ENCODE data around the gene ANKS1B.

ANKS1B gene

DNA sequence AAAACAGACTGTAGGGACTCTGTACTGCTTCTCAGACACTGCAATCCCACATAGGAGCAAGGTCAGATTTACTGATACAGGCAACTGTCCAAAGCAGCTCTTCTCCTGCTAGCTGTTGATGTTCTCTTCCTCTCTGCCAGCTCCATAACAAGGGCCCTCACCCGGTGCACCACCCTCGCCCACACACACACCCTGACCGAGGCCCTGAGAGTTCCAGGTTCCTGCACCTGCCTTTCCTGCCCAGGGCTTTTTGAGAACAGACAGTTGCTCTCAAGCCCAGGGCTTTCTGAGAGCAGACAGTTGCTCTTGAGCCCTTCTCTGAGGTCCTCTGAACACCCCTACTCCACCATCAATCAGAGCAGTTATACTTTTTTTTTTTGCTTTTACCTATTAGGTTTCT lies 571.0 kb downstream of the ANKS1B start:
- no peaks in the 10 kb centered on the region for H3K36me3 ChIP-seq

DNA sequence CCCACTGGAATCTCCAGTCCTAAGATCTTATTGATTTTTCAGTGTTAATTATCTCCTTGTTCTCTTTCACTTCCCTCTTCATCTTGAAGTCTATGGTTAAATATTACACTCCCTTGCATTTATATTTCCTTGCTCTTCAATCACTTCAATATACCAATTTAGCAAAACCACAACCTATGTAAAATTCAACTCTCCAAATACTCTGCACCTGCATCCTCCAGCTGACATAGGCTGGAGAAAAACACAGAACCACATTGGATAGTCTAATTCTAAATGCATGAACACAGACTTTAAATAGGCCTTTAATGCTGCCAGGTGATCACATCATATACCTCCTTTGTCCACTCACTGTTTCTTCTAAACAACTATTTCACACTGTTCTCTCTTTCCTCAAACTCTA lies 591.0 kb downstream of the ANKS1B start:
- H3K9me3 ChIP-seq (ENCODE audit: severe bottlenecking), result no peaks in the 10 kb centered on the region
- H3K27ac ChIP-seq, result no peak overlapping the region
- no peak overlapping the region for H3K4me3 ChIP-seq (ENCODE audit: low read depth, low read length)
- H3K36me3 ChIP-seq, result no peaks in the 10 kb centered on the region
- H3K27me3 ChIP-seq (ENCODE audit: insufficient read depth, low read depth, severe bottlenecking), result no peaks in the 10 kb centered on the region
- TF ChIP-seq, protein P1, sequence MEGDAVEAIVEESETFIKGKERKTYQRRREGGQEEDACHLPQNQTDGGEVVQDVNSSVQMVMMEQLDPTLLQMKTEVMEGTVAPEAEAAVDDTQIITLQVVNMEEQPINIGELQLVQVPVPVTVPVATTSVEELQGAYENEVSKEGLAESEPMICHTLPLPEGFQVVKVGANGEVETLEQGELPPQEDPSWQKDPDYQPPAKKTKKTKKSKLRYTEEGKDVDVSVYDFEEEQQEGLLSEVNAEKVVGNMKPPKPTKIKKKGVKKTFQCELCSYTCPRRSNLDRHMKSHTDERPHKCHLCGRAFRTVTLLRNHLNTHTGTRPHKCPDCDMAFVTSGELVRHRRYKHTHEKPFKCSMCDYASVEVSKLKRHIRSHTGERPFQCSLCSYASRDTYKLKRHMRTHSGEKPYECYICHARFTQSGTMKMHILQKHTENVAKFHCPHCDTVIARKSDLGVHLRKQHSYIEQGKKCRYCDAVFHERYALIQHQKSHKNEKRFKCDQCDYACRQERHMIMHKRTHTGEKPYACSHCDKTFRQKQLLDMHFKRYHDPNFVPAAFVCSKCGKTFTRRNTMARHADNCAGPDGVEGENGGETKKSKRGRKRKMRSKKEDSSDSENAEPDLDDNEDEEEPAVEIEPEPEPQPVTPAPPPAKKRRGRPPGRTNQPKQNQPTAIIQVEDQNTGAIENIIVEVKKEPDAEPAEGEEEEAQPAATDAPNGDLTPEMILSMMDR (IDR thresholded peaks at IDR 0.05; ENCODE audit: low read depth, low read length), result no peak
- DNase-seq, result no peak

More for the DNA sequence above, 571.0 kb downstream of the ANKS1B start:
- TF ChIP-seq, protein P1 (IDR thresholded peaks at IDR 0.05; ENCODE audit: low read depth, low read length), result no peak
- H3K27me3 ChIP-seq (ENCODE audit: insufficient read depth, low read depth, severe bottlenecking), result no peaks in the 10 kb centered on the region
- no peaks in the 10 kb centered on the region for H3K9me3 ChIP-seq (ENCODE audit: severe bottlenecking)
- H3K27ac ChIP-seq, result no peak overlapping the region
- DNase-seq, result no peak
- H3K4me3 ChIP-seq (ENCODE audit: low read depth, low read length), result no peak overlapping the region

DNA sequence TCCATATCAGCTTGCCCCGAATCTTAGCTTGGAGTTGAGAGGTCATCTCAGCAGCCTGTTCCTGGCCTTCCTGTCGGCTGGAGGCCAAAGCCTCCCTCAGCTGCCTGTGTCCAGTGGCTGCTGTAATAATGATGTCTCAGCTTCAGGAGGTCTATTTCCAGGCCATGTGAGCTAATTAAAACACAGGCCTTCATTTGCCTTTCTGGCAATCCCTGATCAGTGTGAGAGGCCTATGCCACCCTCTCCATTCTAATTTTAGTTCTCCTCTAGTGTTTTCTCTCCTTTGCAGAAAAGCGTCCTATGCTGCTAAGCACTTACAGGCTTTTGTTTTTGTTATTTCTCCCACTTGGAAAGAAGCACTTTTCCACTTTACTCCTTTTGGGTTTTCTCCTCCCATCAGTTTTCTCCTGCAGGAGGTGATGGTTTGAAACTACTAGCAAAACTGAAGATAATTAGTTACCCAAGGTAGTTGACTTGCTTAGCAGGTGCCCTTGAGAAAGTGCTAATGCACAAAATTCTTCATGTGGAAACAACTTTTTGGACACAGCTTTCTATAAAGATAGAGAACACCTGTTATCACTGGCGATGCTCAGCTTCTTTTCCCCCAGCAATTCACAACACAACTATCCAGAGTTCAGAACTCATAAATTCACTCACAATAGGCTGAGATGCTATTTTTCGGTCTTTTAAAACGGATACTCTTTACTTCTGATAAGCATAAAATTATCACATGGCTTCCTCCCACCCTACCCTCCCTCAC lies 592.5 kb downstream of the ANKS1B start:
- TF ChIP-seq, protein P1 (IDR thresholded peaks at IDR 0.05; ENCODE audit: low read depth, low read length), result no peak
- H3K36me3 ChIP-seq, result no peaks in the 10 kb centered on the region
- H3K4me3 ChIP-seq (ENCODE audit: low read depth, low read length), result no peak overlapping the region
- H3K9me3 ChIP-seq (ENCODE audit: severe bottlenecking), result no peaks in the 10 kb centered on the region
- H3K27me3 ChIP-seq (ENCODE audit: insufficient read depth, low read depth, severe bottlenecking), result no peaks in the 10 kb centered on the region
- no peak for DNase-seq
- H3K27ac ChIP-seq, result no peak overlapping the region

DNA sequence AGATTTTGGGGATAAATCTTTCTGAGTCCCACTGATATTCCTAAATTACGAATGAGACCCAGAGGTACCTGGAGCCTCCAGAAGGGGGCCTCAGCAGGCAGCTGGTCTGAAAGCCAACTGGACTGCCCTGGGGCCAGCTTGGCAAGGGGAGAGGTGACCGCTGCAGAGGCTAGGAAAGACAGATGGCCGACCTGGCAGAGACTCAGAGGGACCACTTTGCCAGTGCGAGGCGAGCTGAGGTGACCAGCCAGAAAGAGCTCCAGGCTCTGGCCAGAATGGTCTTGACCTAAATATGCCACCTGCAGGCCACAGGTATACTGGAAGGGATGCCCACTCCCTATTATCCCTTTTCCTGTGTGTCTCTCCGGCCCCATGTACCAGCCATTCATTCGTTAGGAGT lies 594.0 kb downstream of the ANKS1B start:
- TF ChIP-seq, protein P1 (IDR thresholded peaks at IDR 0.05; ENCODE audit: low read depth, low read length), result peak; percentile 78

DNA sequence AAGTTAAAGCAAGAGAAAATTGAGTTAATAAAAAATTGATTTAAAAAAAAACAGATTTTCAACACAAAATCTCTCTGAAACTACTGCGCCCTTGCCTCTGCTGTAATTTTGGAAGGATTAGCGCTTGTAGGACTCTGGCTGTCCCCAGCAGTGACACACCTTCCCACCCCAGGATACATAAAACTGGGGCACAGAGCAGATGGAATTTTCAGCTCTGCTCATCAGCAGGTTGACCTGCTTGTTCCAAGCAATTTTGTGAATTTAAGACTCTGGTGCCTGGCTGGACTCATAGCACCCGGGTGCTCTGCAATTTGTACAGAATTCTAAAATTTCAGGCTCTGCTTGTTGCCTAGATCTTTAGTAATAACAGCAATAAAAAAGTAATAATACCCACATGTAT lies 595.0 kb downstream of the ANKS1B start:
- Histone ChIP-seq H3K27me3 (ENCODE audit: insufficient read depth, low read depth, severe bottlenecking) (no peaks in the 10 kb centered on the region), H3K4me3 (ENCODE audit: low read depth, low read length) (no peak overlapping the region), H3K27ac (no peak overlapping the region), H3K36me3 (no peaks in the 10 kb centered on the region), H3K9me3 (ENCODE audit: severe bottlenecking) (no peaks in the 10 kb centered on the region)
- TF ChIP-seq, protein P1 (IDR thresholded peaks at IDR 0.05; ENCODE audit: low read depth, low read length), result no peak
- no peak for DNase-seq

More for the DNA sequence above, 594.0 kb downstream of the ANKS1B start:
- Histone ChIP-seq H3K27me3 (ENCODE audit: insufficient read depth, low read depth, severe bottlenecking) (no peaks in the 10 kb centered on the region), H3K4me3 (ENCODE audit: low read depth, low read length) (no peak overlapping the region), H3K36me3 (no peaks in the 10 kb centered on the region), H3K27ac (no peak overlapping the region), H3K9me3 (ENCODE audit: severe bottlenecking) (no peaks in the 10 kb centered on the region)
- peak; percentile 72 for DNase-seq
